ENCODE measurements around the gene NFYC. TPM values are rescaled to one million over a fixed set of nuclear protein-coding genes. Genes with fewer than 3 reads are reported as not detected.

The NFYC gene
- total RNA-seq, 1 donor from 2014 or later, result 40.8 TPM

GRCh38 chr1:40740039-40740996 lies 48.8 kb downstream of the NFYC start:
- ATAC-seq, result peak; percentile 56

GRCh38 chr1:40740997-40741736 lies 49.7 kb downstream of the NFYC start:
- no peak for ATAC-seq

- peak; percentile 40 for ATAC-seq
Measured at GRCh38 chr1:40742363-40743061, 51.0 kb downstream of the NFYC start.

GRCh38 chr1:40743452-40743851 lies 51.9 kb downstream of the NFYC start:
- ATAC-seq, result no peak

GRCh38 chr1:40743860-40744259 lies 52.4 kb downstream of the NFYC start:
- no peak for ATAC-seq

- ATAC-seq, result no peak
Measured at GRCh38 chr1:40745176-40745575, 53.7 kb downstream of the NFYC start.

- ATAC-seq, result no peak
Measured at GRCh38 chr1:40746344-40747090, 55.0 kb downstream of the NFYC start.

- ATAC-seq, result no peak
Measured at GRCh38 chr1:40748841-40749718, 57.6 kb downstream of the NFYC start.

- no peak for ATAC-seq
Measured at GRCh38 chr1:40749817-40750216, 58.3 kb downstream of the NFYC start.

GRCh38 chr1:40750451-40750908 lies 59.0 kb downstream of the NFYC start:
- ATAC-seq, result no peak

GRCh38 chr1:40751802-40752201 lies 60.3 kb downstream of the NFYC start:
- ATAC-seq, result peak; percentile 38

- ATAC-seq, result no peak
Measured at GRCh38 chr1:40753142-40753882, 61.8 kb downstream of the NFYC start.

GRCh38 chr1:40754201-40754600 lies 62.7 kb downstream of the NFYC start:
- no peak for ATAC-seq

- ATAC-seq, result peak; percentile 76
Measured at GRCh38 chr1:40755067-40755466, 63.6 kb downstream of the NFYC start.

- no peak for ATAC-seq
Measured at GRCh38 chr1:40756523-40756922, 65.0 kb downstream of the NFYC start.

GRCh38 chr1:40757084-40757483 lies 65.6 kb downstream of the NFYC start:
- no peak for ATAC-seq

GRCh38 chr1:40758004-40758403 lies 66.5 kb downstream of the NFYC start:
- no peak for ATAC-seq

- no peak for ATAC-seq
Measured at GRCh38 chr1:40758578-40759343, 67.3 kb downstream of the NFYC start.

GRCh38 chr1:40760984-40761383 lies 69.5 kb downstream of the NFYC start:
- no peak for ATAC-seq

Data from esophagus mucosa (tissue), 1 donor.